GM10847 (cell line): ENCODE measurements around the gene PUS3.

Experiments
- POLR2A ChIP-seq: IDR thresholded peaks from 2 replicates; pipeline ENCODE4 v1.6.1; 2011; ENCODE audit not compliant: insufficient read length; ENCODE audit errors: extremely low read depth

Gene PUS3

DNA sequence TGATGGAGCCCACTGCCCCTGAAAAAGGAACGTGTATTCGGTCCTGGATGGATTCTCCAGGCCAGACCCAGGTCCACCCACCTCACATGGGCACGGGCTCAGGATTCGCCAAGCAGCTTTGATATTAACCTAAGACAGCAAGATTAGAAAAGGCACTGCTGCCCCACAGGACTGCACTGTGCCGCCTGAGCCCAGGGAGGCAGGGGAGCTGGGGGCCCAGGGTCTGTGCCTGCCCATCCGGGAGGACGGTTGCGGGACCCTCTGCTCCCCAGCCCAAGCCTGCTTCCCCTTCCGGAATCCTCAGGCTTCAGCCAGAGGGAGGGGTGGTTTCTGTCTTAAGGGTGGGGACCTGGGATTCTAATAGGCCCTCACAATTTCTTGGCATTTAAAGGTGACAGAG, 29.3 kb upstream of the PUS3 start:
- TF ChIP-seq POLR2A: no peak

DNA sequence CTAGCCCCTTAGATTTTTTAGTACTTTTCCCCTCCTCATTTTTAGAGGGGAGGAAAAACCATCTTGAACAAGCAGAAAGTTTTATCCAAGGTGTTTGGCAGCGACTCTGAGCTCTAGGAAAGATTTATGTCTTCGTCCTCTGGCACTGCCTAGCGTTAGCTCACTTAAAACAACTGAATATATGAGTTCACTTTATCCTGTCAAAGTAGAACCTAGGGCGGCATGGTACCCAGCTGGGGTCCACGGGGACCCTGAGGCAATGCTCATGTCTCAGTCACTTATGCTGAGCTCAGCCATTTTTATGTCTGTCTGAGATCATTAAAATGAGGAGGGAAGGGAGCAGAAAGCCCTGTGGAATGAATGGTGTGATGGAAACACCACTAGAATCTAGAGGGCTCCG, 28.7 kb upstream of the PUS3 start:
- TF ChIP-seq POLR2A: no peak

DNA sequence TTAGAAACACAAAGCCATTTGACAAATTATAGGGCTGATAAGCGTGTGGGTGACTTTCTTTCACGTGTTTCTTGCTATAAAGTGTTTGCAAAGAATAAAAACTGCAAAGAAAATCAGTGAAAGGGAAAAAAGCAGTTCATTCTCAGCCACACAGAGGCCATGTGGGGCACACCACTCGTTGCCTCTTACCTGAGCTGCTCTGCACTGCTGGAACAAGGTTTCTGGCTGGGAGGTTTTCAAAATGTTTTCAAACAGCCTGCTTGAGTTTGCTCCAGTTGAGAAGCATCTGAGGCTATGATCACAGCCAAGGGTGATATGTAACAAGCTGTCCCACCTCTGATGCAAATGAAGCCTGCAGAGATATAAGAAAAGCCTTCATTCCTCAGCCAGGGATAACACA, 28.1 kb upstream of the PUS3 start:
- TF ChIP-seq POLR2A: no peak

DNA sequence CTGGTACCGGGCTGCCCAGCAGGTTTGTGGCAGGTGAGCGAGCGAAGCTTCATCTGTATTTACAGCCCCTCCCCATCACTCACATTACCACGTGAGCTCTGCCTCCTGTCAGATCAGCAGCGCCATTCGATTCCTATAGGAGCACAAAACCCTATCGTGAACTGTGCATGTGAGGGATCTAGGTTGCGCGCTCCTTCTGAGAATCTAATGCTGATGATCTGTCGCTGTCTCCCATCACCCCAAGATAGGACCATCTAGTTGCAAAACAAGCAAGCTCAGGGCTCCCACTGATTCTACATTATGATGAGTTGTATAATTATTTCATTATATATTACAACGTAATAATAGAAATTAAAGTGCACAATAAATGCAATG, 27.1 kb upstream of the PUS3 start:
- TF ChIP-seq POLR2A: no peak

DNA sequence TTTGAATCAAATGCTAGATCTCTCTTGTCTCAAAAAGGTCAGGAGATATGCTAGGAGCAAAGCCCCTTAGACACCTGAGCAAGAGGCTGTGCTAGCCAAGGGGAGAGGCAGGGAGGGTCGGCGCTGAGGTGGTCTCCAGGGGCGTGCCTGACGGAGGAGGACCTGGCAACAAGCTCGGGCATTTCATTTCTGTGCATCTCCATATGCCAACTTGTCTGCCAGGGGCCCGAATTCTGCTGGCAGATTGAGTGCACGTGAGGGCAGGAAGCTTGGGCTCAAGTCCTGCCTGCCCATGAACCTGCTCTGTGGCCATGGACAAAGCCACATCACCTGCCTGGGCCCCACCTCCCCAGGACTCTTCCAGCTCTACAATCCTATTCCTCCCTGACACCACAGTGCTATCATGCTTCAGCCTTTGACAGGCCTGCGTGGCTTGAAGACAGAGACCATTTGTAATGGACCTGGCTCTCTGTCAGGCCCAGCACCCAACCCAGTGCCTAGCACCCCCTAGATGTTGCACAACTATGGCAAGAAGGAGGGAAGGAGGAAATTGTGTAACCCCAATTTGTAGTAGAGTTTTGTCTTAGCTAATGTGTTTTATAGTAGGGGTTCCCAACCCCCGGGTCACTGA, 26.6 kb upstream of the PUS3 start:
- no peak for TF ChIP-seq POLR2A

DNA sequence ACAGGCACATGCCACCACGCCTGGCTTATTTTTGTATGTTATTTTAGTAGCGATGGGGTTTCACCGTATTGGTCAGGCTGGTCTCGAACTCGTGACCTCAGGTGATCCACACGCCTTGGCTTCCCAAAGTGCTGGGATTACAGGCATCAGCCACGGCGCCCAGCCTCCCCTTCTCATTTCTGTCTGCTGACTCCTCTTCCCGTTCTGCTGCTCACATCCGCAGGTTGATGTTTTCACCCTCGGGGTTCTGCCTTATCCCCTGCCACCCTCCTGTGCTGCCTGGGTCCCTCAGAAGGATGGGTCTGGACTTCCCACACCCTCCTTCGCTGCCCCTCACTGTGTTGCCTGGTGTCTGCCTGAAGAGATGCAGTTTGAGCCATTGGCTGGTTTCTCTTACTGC, 23.7 kb upstream of the PUS3 start:
- TF ChIP-seq POLR2A: no peak

DNA sequence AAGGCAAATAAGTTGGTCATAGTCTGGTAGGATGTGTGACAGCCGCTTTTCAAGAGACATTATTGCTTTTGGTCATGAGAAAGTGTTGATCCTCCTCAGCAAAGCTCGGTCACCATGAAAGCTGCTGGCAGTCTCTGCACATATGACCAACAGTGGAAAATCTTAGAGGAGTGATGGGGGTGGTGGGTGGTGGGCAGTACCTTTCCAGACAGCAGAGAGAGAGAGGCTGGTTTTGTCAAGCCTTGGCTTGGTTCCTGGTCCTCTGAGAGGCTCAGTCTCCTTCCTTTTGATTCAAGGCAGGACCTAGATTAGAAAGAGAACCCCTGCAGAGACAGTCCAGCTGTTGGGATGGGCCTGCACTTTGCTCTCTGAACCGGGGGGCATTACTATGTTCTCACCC, 22.8 kb upstream of the PUS3 start:
- no peak for TF ChIP-seq POLR2A

DNA sequence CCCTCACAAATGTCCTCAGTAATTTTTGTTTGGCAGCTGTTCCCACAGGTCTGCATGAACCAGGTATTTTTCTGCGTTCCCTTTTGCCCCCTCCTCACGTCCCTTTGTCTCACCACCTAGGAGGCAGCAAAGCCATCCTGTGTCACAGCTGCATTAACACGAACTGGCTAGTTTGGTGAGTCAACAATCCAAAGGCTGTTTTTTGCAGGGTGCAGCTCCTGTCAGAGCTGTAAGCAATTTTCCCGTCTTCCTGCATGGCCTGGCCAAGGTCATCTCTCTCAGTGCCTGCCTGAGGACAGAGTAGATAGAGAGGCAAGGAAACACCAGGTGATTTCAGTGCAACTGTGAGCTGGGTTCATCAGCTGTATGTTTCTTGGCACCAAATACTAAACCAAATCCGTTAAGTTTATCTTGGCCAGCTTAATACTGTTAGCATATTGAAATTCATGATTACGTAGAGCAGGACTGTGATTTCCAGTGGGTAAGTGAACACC, 22.3 kb upstream of the PUS3 start:
- TF ChIP-seq POLR2A: no peak

DNA sequence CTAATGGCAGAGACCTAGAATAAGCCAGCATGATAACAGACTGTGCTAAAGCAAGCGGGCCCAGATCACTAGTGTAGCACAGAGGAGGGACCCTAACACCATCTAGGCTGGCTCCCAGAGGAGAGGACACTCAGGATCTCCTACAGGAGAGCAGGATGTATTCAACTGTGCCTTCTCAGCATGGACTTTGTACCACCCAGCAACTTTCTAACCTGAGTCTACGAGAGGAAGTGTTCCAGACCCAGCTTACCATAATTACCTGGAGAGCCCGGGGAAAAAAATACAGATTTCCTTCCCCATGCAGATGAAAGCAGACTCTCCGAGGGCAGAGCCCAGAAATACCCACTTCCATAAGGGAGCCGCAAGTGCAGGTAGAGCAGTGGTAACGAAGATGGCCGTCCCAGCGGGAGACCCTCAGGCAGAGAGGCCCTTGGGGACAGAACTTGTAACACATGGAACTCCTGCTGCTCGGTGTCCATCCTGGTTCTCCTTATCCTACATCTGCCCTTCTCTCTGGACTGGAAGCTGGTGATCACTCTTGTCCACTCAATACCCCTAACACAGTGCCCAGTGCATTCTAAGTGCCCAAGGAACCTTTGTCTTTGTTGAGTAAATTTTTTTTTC, 21.5 kb upstream of the PUS3 start:
- TF ChIP-seq POLR2A: no peak

DNA sequence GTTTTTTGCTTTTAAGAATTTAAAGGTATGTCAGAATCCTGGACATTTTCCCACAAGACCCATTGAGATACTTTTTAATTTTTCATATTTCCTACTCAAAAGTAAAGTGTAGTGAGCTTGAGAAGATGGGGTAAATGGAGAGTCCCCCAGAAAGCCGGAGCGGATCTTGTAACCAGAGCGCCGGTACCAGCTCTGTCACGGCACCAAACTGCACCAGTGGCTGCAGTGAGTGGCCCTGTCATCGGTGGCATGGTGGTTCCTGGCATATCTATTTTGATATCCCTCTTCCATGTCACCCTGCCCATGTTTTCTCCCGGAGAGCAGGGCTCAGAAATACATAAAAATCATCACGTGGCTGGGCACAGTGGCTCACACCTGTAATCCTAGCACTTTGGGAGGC, 20.6 kb upstream of the PUS3 start:
- TF ChIP-seq POLR2A: no peak

DNA sequence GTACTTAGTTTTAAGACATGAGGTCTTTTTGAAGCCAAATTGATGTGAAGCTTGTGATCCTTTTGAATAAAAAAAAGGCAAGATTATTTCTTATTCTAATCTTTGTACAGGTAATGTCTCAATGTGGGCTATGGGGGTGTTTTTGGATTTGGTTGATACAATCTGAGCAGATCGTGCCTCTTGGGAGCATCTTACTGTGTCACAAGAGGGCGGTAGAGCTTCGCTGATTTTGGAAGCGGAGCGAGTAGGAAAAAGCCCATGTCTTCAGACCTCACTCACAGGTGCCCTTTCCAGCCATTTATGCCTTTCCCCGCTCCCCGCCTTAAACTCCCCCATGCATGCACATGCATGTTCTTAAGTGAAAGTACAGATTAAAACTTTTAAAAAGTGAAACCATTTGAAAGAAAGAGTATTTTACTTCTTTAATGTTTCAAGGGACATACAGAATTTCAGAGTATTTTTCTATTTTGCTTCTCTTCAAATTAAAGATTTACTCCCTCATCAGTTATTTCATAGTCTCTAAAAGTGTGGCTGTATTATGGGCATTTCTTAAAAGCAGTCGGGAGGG, 20.1 kb upstream of the PUS3 start:
- TF ChIP-seq POLR2A: no peak

DNA sequence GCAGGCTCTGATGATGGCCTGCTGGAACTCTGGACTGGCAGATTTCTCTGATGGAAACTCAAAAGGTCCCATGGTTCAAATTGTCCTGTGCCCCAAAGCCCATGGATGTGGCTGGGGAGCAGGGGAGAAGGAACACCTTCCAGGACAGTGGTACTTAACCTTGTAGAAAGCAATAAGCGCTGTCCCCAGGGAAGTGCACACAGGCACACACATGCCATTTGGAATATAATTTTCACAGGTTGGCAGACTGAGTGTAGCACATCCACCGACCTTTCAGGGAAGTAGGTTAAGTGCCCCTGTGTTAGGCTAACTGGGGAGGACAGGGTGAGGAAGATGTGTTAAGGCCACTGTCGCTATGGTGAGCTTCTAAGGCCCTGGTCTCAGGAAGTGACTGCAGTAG, 19.1 kb upstream of the PUS3 start:
- no peak for TF ChIP-seq POLR2A

DNA sequence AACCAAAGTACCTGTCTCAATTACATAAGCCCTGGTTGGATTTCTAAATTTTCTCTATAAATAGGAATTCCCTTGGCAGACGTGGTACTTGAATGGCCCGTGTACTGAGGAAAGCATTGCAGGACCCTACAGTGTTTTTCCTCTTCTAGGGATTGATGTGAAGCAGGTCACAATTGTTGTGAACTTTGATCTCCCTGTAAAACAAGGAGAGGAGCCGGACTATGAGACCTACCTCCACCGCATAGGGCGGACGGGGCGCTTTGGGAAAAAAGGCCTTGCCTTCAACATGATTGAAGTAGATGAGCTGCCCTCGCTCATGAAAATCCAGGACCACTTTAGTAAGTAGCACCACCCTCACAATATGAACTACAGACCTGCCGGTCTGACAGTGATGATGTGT, 18.0 kb upstream of the PUS3 start:
- no peak for TF ChIP-seq POLR2A

DNA sequence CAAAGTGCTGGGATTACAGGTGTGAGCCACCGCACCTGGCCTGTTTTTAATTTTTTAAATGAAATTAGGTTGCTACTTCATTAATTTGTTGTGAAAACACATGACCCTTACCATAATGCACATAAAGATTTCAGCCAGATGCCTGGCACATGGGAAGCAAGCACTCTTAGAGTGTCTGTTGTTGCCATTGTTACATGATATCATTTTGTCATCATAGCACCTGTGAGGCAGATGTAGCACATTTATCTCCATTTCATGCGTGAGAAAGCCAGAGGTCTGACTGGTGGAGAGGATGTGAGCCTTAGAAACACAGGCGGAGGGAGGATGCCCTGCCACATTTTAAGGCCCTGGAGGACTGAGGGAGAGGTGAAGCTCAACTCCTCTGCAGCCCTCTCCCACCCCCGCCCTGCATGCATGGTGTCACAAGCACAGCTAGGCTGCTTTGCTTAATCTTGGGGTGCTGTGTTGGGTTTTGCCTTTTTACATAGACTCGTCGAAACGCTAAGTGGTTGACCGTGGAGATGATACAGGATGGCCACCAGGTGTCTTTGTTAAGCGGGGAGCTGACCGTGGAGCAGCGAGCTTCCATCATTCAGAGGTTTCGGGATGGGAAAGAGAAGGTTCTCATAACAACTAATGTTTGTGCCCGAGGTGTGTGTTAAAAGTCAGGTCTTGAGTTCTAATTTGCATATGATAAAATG, 15.3 kb upstream of the PUS3 start:
- no peak for TF ChIP-seq POLR2A

DNA sequence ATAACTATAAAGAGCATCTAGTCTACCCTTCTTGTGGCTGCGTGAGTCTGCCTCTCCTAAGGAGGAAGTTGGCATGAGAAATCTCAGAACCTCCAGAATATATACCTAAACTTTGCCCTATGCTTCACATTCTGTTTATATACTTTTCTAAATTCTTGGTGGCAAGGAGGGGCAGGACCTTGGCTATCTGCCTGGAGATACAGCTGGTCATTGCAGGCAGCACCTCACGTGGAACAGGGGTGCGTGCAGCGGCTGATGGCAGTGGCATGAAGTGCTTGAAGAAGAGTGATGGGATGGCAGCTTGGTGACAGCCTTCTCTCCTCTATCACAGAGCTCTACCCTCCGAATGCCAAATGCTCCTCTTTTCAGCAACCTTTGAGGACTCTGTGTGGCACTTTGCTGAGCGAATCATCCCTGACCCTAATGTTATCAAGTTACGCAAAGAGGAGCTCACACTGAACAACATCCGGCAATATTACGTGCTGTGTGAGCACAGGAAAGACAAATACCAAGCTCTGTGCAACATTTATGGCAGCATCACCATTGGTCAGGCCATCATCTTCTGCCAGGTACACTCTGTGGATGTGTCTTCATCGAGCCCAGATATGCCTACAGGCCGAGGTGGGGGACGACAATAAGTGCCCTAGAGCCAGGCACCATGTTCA, 13.8 kb upstream of the PUS3 start:
- no peak for TF ChIP-seq POLR2A

DNA sequence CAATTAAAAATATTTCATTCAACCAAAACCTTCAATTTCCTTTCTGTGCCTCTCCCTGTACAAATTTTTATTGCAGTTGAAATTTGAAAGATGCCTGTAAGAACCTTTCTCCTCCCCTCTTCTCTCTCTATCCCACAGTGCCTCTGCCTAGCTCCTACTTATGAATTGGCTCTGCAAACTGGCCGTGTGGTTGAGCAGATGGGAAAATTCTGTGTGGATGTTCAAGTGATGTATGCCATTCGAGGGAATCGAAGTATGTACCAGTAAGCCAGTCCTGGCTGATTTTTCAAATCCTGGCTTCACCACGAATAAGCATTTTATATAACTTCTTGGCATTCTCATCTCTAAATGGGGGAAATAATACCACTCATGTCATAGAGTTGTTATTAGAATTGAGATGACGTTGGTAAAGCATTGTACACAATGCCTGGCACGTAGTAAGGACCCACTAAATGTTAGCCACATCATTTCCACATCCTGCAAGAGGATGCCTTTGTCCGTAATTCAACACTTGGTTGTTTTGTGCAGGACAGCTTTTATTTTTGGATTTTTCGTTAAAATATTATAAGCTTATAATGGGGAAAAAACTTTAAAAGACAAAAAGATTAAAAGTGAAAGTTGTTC, 7.3 kb upstream of the PUS3 start:
- TF ChIP-seq POLR2A: no peak

DNA sequence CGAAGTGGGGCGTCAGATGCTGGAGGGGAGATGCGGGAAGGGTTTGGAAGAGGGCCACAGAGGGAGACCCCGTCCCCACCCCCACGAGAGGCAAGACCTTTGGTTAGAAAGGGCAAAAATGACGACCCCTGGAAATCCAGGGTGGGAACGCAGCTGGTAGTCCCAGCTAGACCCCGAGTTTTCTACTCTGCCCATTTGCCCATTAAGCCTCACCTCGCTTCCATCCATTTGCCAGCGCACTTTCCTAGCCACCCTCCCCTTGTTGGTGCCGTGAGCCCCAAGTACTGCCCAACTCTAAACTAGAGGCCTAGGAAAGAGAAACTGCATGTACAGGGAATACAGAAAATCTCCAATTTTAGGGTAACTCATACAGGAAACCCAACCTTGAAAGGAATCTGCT, 1.7 kb upstream of the PUS3 start:
- no peak for TF ChIP-seq POLR2A
